HUDEP-2 (cell line): ENCODE results near the gene RPA3.
A peak's percentile ranks its signal among the peaks of the same experiment; 100 is the strongest.

ENCODE experiments used
- DNase-seq, 76 experiments: peaks; one replicate each; lab custom pipeline; 2025; ENCODE audit not compliant: unreplicated experiment in 76 of 76; lab: John Stamatoyannopoulos, UW

RPA3 gene

DNA sequence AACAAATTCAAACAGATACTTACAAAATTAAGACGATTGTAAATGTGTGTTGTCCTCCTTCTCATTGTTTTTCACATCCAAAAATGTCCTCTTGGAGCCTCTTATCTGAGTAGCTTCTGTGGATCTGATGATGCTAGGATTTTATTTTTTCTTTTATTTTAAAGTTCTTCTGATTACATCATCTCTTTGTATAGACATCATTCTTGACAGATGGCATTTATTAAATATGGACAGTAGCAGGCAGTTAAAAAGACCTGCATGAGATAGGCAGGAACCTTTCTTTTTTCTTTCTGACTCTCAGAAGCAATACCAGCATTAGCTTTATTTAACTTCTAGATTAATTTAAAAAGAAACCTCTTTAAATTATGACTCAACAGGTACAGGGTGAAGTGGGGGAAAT is at the start of gene RPA3:
TSS of gene RPA3 (minus strand) at position 116 of the 400 bp plus-strand sequence. CDS start 78,189 bp downstream, outside the sequence.
- DNase-seq, result no peak

GRCh38 chr7:7766671-7767070 is 48.3 kb upstream of the RPA3 start:
- DNase-seq, result no peak

GRCh38 chr7:7765422-7765821 is 47.0 kb upstream of the RPA3 start:
- no peak for DNase-seq

DNA sequence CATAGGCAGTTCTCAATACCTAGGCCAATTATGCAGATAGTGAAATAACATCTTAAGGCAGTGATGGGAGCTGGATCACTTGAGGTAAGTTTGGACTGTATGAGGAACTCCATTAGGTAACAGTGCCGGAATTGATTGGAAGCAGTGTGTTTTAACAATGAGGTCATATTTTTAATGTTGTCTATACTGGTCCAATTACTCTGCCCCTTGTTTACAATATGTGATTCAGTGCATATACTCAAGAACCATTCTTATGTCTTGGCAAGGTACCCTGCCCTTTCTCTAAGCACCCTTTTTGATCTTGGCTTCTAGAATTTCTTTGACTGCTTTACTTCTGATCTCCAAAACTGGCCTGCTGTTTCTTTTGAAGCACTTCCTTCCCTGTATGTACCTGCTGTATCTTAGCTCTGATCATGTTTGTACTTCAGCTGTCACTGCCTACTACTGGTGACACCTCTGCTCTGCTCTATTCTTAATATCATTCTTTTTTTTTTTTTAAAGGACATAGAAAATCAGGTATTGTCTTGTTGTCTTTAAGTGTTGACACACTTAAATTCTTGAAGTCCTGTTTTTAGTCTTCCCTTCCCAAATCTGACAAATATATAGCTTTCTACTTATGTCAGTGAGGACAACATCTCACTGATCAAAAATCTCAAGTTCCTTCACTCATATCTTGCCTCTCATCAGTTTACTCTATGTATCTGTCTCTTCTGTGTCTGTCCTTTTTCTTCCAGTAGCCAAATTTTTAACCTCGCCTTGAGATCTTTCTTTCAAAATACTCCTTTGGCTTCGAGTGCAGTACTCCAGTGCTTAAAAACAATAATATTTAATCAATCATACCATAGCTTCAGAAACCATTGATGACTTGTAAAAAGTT is 46.4 kb upstream of the RPA3 start:
- no peak for DNase-seq

DNA sequence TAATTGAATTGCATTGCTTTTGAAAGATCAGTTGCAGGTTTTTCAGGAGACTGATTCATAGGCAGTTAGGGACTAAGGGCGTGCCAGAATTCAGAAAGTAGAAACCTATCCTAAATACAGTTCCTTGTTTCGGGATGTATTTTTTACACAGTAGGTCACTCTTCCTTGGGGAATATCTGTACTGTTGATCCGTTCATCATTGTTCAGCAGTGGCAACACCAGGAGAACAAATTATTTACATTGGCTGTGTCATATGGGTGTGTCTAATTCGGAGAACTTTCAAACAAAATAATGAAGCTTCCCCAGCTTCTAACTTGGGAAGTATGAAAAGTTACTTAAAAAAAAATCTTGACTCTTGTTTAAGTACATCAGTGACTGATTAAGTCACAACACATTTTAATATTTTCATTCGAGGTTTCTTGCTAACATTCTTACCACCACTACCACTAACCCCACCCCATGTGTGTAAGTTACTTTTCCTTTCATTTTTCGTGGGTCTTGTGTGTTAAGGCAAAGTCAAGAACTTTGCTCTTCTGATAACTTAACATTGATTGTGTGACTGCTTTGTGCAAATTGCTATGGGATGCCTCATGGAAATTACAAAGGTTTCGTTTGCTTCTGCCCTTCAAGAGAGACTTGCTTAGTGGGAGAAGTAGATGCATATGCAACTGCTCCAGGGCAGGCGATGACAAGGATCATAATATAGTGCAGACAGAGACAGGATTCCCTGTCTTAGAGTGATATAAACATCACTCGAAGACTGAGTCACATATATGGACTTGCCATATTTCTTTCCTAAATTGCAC is 43.8 kb upstream of the RPA3 start:
- peak in 16 of 76 experiments; percentile 3 to 42 (median 24) for DNase-seq

- DNase-seq, result peak in 19 of 76 experiments; percentile 1 to 43 (median 26)
These were observed 43.0 kb upstream of the RPA3 start for GRCh38 chr7:7761340-7761973.

DNA sequence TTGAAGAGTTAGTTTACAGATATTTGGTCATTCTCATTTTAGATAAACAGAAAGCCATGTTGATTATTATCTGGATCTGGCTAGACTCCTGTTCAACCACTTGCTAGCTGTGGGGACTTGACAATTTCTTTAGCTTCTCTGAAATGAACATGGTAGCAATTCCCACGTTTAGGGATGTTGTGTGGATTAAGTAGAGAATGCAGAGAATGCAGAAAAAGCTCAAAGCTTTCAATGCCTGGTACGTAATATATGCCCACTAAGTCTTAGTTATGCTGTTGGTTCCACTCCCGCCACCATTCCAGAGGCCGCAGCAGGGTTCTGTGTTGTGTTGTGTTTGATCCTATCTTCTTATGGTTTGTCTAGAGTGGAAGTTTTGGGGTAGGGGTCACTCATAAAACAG is 39.2 kb upstream of the RPA3 start:
- DNase-seq, result no peak

GRCh38 chr7:7756577-7756976 is 38.2 kb upstream of the RPA3 start:
- no peak for DNase-seq

- DNase-seq, result no peak
These were observed 33.1 kb upstream of the RPA3 start for GRCh38 chr7:7751243-7752092.

- DNase-seq, result no peak
These were observed 32.3 kb upstream of the RPA3 start for GRCh38 chr7:7750571-7751242.

DNA sequence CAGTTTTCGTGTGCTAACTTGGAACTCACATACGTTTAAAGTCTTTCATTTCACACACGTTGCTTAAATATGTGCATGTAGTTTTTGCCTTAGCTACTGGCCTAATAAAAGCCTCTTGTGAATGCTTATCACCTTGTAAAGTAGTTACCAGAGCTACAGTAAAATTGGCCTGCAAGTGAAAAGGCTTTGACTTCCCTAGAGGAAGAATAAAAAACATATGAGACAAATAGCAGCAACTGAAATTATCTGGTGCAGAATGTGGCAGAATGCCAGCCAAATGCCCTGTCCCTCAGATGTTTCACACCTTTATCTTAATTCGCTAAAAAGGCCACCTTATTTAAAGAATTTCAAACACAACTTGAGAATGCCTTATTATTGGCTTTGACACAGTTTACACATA is 28.1 kb upstream of the RPA3 start:
- peak in 27 of 76 experiments; percentile 8 to 51 (median 21) for DNase-seq

DNA sequence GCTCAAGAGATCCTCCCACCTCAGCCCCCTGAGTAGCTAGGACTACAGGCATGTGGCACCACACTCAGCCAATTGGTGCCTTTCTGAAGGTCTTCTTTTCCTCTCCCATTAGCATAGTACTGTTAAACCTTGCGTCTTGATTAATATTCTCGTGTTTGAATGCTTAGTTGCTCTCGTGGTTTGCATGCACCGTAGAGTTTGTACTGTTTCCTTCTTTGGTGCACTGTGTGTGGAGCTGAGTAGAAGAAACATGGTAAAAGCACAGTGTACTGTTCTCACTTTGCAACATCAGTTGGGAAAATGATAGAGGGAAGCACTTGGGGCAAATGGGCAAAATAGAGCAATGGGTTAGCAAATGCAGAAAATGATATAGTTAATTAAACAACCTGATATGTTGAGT is 27.6 kb upstream of the RPA3 start:
- DNase-seq, result no peak

- DNase-seq, result no peak
These were observed 26.9 kb upstream of the RPA3 start for GRCh38 chr7:7745258-7745657.

DNA sequence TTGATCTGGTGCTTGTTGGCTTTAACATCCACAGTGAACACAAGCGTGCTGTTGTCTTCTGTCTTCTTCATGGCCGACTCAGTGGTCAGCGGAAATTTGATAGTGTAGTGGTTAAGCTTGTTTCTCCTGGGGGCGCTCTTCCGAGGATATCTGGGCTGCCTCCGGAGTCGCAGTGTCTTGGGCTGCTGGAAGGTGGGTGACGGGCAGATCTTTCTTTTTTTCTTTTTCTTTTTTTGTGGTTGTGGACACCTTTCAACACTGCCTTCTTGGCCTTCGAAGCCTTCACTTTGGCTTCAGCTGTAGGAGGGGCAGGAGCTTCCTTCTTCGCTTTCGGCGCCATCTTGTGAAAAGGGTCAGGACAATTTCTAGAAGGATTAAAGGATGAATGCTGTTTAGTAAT is 23.8 kb upstream of the RPA3 start:
- no peak for DNase-seq

- DNase-seq, result no peak
These were observed 21.6 kb upstream of the RPA3 start for GRCh38 chr7:7740037-7740355.

GRCh38 chr7:7739204-7740036 is 21.0 kb upstream of the RPA3 start:
- DNase-seq, result no peak

DNA sequence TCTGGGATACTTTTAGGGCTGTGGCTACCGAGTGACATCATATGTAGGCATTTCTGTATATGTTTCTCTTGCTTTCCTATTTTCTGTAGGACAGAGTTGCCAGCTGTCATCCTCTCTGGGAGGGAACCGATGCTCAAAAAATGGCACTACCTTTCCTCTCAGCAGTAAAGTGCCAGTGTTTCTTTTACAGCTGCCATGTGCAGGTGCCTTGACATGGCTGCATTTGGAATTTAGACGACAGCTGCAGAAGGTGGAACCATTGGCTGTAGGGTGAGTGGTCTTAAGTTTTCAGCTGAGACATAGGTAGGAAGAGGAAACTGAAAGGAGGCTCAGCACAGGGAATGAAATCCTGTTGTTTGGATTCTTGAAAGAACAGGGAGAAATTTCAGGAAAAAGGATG is 20.2 kb upstream of the RPA3 start:
- no peak for DNase-seq

DNA sequence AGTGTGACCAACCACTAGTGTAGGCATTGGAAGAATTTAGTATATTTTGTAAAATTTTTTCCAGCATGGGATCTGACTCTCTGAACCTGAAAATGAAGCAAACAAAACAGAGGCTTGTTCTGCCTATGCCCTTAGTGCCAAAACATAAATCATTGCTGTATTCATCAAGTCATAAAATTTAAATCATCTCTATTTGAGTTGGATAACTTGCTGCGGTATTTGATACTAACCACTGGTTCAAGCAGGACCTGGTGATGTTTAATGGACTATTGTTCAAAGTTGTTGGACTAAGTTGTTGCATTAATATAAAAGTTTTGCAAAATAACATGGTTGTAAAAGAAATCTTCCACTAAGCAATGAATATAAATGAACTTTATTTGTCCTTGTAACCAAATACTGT is 19.8 kb upstream of the RPA3 start:
- no peak for DNase-seq

- no peak for DNase-seq
These were observed 19.3 kb upstream of the RPA3 start for GRCh38 chr7:7737674-7738073.
